Measurements from ENCODE around the gene CAPN2.

The CAPN2 gene

GRCh38 chr1:223702735-223703667 lies 9.3 kb upstream of the CAPN2 start:
- no peak for DNase-seq (ENCODE audit: low spot score)

GRCh38 chr1:223703668-223704013 lies 8.7 kb upstream of the CAPN2 start:
- DNase-seq (ENCODE audit: low spot score), result no peak

GRCh38 chr1:223704921-223705878 lies 7.1 kb upstream of the CAPN2 start:
- DNase-seq (ENCODE audit: low spot score), result no peak

- DNase-seq (ENCODE audit: low spot score), result no peak
These were observed 6.0 kb upstream of the CAPN2 start for GRCh38 chr1:223706077-223706973.

- no peak for DNase-seq (ENCODE audit: low spot score)
These were observed 4.9 kb upstream of the CAPN2 start for GRCh38 chr1:223707256-223708000.

- DNase-seq (ENCODE audit: low spot score), result no peak
These were observed 4.4 kb upstream of the CAPN2 start for GRCh38 chr1:223708001-223708359.

GRCh38 chr1:223708651-223709268 lies 3.6 kb upstream of the CAPN2 start:
- DNase-seq (ENCODE audit: low spot score), result no peak

- DNase-seq (ENCODE audit: low spot score), result no peak
These were observed 2.7 kb upstream of the CAPN2 start for GRCh38 chr1:223709598-223709997.

GRCh38 chr1:223710179-223711133 lies 1.9 kb upstream of the CAPN2 start:
- no peak for DNase-seq (ENCODE audit: low spot score)

- no peak for DNase-seq (ENCODE audit: low spot score)
These were observed 1.2 kb upstream of the CAPN2 start for GRCh38 chr1:223711173-223711572.

- DNase-seq (ENCODE audit: low spot score), result no peak
These were observed 569 bp upstream of the CAPN2 start for GRCh38 chr1:223711747-223712193.

GRCh38 chr1:223712850-223713474 lies 623 bp downstream of the CAPN2 start:
- no peak for DNase-seq (ENCODE audit: low spot score)

GRCh38 chr1:223713546-223714420 lies 1.4 kb downstream of the CAPN2 start:
- DNase-seq (ENCODE audit: low spot score), result no peak

GRCh38 chr1:223714421-223714724 lies 2.0 kb downstream of the CAPN2 start:
- DNase-seq (ENCODE audit: low spot score), result no peak

- DNase-seq (ENCODE audit: low spot score), result no peak
These were observed 2.7 kb downstream of the CAPN2 start for GRCh38 chr1:223714849-223715603.

GRCh38 chr1:223715604-223716172 lies 3.3 kb downstream of the CAPN2 start:
- DNase-seq (ENCODE audit: low spot score), result no peak

GRCh38 chr1:223716302-223716862 lies 4.0 kb downstream of the CAPN2 start:
- no peak for DNase-seq (ENCODE audit: low spot score)

Measured in D341Med (cell line).